HG03558 (cell line): ENCODE results near the gene ETS1.

Source experiments
- ATAC-seq: cut with Tn5 transposase; IDR thresholded peaks from one replicate; pipeline ENCODE4 v1.9.1; 2021; ENCODE audit warnings: moderate number of reproducible peaks; ENCODE audit not compliant: unreplicated experiment; ENCODE audit errors: extremely low read depth

The ETS1 gene, protein sequence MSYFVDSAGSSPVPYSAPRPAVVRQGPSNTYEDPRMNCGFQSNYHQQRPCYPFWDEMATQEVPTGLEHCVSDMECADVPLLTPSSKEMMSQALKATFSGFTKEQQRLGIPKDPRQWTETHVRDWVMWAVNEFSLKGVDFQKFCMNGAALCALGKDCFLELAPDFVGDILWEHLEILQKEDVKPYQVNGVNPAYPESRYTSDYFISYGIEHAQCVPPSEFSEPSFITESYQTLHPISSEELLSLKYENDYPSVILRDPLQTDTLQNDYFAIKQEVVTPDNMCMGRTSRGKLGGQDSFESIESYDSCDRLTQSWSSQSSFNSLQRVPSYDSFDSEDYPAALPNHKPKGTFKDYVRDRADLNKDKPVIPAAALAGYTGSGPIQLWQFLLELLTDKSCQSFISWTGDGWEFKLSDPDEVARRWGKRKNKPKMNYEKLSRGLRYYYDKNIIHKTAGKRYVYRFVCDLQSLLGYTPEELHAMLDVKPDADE

DNA sequence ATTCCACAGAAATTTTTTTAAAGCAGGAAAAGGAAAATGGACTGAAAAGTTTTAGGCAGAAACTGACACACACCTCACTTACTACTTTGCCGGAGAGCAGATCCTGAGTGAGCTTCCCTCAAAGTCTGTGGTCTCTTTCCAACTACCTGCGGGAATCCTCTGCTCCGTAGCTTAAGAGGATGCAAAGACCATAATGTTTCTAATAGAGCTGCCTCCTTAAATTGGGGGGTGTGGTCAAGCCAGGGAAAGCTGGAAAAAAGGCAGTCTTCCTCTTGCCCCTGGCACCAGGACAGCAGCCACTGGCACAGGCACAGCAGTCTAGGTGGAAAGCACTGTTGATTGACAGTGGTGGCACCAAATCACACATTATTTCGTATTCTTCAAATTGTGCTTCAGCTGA is at the start of gene ETS1:
Gene ETS1, minus strand, starts transcription at position 144 of the 400 bp plus-strand sequence. CDS start 14,428 bp downstream, outside the sequence.
- no peak for ATAC-seq

DNA sequence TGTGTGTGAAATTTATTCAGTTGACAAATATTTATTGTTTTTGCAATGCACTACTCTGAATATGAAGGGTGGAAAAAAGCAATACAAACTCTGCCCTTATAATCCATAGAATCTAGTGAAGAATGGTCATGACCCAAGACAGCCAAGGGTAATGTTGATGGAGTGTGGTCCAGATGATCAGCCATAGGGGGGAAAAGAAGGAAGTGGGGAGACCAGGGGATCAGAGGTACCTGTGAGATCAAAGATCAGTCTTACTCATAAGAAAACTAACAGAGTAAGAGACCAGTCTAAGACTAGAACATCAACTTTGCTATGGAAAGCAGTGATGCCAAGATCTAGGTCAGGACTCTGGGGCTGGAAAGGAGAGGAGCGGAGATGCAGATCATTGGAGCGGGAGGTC is 47.0 kb upstream of the ETS1 start:
- ATAC-seq, result no peak

GRCh38 chr11:128633384-128633965 is 46.1 kb upstream of the ETS1 start:
- ATAC-seq, result no peak

GRCh38 chr11:128632141-128632791 is 44.9 kb upstream of the ETS1 start:
- no peak for ATAC-seq

- peak; percentile 33 for ATAC-seq
Observed at GRCh38 chr11:128630367-128631230, 43.2 kb upstream of the ETS1 start.

GRCh38 chr11:128629516-128630106 is 42.3 kb upstream of the ETS1 start:
- no peak for ATAC-seq

DNA sequence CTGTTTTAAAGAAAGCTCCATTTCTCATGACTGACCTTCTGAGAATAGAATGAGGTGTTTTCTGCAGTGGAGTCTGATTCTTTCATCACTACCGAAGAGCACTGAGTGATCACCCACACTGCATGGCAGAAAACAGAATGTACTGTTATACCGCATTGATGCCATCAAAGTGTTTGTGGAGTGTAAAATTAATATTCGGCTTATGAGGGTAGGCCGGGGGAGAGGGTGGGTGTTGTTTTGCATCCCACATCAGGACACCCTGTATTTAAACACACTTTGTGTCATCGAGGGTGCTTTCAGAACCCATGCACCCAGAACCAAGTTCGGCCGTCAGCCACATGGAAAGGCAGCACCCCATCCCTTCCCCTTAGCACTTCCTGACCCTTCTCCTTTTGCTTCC is 41.3 kb upstream of the ETS1 start:
- no peak for ATAC-seq

GRCh38 chr11:128628325-128628673 is 40.9 kb upstream of the ETS1 start:
- no peak for ATAC-seq

DNA sequence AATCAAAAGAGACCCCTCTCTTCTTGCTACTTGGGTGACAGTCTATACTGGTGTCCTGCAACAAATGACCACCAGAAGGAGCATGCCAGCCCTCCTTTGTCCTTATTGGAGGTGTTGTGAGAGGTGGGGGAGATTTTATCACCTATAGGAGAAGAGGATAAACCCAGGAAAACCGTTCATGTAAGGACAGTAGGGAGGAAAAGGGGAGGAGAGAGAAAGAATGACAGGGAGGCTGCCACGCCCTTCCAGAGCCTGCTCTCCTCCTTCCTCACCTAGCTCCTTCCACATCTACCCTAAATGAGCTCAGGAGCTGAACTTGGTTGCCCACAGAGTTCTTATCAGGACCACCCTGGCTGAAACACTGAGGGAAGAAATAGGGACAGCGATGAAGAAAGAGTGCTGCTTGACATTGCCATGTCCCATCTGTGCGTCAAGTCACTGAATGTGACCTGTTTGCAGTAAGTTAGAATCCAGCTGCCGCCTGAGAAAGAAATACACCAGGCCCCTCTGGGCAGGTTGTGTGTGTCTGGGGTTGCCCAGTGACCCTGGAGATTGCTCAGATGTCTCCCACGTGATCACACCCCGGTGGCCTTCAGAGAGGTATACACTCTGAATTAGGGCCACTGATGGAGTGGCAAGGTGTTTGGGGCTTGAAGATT is 40.4 kb upstream of the ETS1 start:
- ATAC-seq, result no peak

GRCh38 chr11:128626913-128627665 is 39.7 kb upstream of the ETS1 start:
- ATAC-seq, result no peak

- ATAC-seq, result no peak
Observed at GRCh38 chr11:128625746-128626145, 38.4 kb upstream of the ETS1 start.

DNA sequence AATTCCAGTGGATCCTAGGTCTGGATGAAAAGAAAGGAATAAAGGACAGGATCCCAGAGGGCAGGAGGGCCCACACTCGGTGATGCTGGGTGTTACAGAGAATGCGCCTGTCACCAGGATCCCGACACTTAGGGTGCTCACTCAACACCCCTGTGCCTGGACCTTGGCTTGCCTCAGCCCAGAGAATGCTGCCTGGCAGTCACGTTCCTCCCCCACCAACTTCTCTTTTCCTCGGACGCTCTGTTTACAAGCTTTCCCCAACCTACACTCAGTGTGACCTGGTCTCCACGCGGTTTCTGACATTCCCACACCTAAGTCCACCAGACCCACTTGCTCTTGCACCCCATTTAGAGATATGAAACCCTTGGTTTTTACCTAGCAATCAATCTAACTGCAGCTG is 38.0 kb upstream of the ETS1 start:
- no peak for ATAC-seq

- ATAC-seq, result no peak
Observed at GRCh38 chr11:128624269-128625175, 37.2 kb upstream of the ETS1 start.

- no peak for ATAC-seq
Observed at GRCh38 chr11:128623091-128623490, 35.7 kb upstream of the ETS1 start.

GRCh38 chr11:128621601-128622501 is 34.5 kb upstream of the ETS1 start:
- no peak for ATAC-seq

- no peak for ATAC-seq
Observed at GRCh38 chr11:128620309-128621100, 33.1 kb upstream of the ETS1 start.
